ENCODE results near the gene MAP3K21. TPM values are rescaled to one million over a fixed set of nuclear protein-coding genes. Genes with fewer than 3 reads are reported as not detected.

The MAP3K21 gene
- total RNA-seq, result 2.0 and 2.4 TPM in 2 replicates

DNA sequence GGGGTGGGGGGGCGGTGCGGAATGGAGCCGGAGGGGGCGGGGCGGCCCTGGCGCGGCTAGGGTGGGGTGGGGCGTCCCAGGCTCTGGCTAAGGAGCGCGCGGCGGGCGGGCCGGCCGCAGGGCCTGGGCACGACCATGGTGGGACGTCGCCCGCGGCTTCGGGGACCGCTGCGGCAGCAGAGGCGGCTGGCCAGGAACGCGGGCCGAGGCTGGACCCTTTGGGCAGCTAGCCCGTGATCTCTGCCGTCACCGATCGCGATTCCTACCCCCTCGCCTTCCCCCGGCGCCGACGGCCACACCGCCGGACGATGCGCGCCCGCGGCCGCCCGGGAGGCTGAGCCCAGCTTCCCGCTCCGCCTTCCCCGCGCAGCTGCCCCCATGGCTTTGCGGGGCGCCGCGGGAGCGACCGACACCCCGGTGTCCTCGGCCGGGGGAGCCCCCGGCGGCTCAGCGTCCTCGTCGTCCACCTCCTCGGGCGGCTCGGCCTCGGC is at the start of gene MAP3K21:
MAP3K21 (plus strand) TSS at position 74 of the 491 bp plus-strand sequence; CDS start at position 379, 305 bp downstream.
- peaks cover 6% of the 10 kb centered on the region for H3K4me1 Mint-ChIP-seq (ENCODE audit: low read depth)
- intact Hi-C loops (cut with micrococcal nuclease), result no loop called here

DNA sequence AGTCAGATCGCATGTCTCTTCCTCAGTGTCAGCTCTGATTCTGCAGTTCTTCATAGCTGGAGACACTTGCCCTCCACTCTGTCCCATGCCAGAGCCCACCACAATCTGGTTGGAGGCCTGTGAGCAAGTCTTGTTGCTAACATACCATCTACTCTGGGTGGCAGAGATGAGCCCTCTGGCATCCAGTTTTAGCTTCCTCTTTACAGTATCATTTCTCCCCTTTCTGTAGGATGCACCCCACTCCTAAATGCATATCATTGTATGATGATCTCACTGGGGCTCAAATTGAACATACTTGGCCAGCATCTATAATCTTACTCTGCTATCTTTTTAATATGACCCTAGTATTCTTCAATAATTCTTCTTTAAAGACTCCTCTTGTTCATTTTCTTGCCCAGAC is 48.9 kb upstream of the MAP3K21 start:
- no peaks in the 10 kb centered on the region for H3K9me3 Mint-ChIP-seq
- H3K36me3 Mint-ChIP-seq (ENCODE audit: low read depth), result peaks cover 20% of the 10 kb centered on the region
- intact Hi-C loops (cut with micrococcal nuclease), result no loop called here
- no peaks in the 10 kb centered on the region for H3K27me3 Mint-ChIP-seq (ENCODE audit: low read depth)
- no peak for DNase-seq (ENCODE audit: low spot score)
- H3K4me3 Mint-ChIP-seq (ENCODE audit: low read depth), result no peak overlapping the region
- no peak overlapping the region for H3K27ac Mint-ChIP-seq
- peaks cover 34% of the 10 kb centered on the region for H3K4me1 Mint-ChIP-seq (ENCODE audit: low read depth)

More for the DNA sequence above, at the start of gene MAP3K21:
- no peaks in the 10 kb centered on the region for H3K9me3 Mint-ChIP-seq
- no peaks in the 10 kb centered on the region for H3K36me3 Mint-ChIP-seq (ENCODE audit: low read depth)
- peaks cover 45% of the 10 kb centered on the region for H3K27me3 Mint-ChIP-seq (ENCODE audit: low read depth)
- DNase-seq (ENCODE audit: low spot score), result no peak
- H3K4me3 Mint-ChIP-seq (ENCODE audit: low read depth), result peak within 1 kb of the TSS; percentile 71
- no peak within 1 kb of the TSS for H3K27ac Mint-ChIP-seq

DNA sequence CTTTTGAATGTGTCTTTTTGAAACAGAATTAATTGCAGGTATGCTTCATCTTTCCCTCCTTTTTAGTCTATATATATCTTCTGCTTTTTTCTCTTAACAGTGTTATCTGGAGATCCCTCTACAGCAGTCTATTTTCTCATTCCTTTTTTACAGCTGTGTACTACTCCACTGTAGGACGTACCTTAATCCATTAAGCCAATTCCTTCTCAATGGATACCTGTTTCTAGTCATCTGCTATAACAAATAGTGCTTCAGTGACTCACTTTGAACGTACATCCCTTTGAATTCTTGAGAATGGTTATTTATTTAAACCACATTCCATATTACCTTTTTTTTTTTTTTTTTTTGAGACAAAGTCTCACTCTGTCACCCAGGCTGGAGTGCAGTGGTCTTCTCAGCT is 47.6 kb upstream of the MAP3K21 start:
- Mint-ChIP-seq H3K27me3 (ENCODE audit: low read depth) (no peaks in the 10 kb centered on the region), H3K27ac (no peak overlapping the region), H3K4me3 (ENCODE audit: low read depth) (no peak overlapping the region), H3K36me3 (ENCODE audit: low read depth) (peaks cover 16% of the 10 kb centered on the region), H3K4me1 (ENCODE audit: low read depth) (peaks cover 35% of the 10 kb centered on the region), H3K9me3 (no peaks in the 10 kb centered on the region)
- no peak for DNase-seq (ENCODE audit: low spot score)
- intact Hi-C loops (cut with micrococcal nuclease), result no loop called here

DNA sequence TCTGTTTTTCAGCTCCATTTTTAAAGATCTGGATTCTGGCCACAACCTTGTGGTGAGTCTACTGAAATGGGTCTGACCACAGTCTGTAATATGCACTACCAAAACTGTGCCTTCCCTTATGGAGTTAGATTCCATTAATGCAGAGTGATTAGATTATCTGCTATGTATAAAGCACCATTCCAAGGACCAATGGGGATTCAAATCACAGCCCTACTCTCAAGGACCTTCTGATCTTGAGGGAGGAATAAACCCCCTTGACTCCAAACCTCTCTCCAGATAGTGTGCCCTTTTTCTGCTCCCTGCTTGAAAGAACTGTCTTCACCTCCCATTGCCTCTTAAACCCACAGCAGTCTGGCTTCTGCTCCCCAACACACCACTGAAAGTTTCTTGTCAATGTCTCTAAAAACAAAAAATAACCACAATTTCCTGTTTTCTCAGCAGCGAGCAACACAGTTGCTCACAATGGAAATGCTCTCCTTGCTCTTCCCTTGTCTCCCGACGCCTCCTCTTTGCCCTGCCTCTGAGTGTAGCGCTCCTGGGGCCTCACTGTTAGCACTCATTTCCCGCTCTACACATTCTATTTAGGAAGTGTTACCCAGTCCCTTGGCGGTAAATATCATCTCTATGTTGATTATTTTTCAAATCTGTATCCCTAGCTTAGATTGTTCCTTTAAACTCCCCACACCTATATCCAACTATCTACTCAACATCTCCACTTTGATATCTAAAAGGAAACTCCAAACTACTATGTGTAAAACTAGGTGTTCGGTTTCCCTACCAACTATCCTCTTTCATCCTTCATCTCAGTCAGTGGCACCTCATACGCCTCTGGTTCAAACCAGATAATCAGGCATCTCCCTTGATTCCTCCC is 45.6 kb upstream of the MAP3K21 start:
- H3K4me1 Mint-ChIP-seq (ENCODE audit: low read depth), result peaks cover 34% of the 10 kb centered on the region
- H3K9me3 Mint-ChIP-seq, result no peaks in the 10 kb centered on the region
- peak; percentile 36 for DNase-seq (ENCODE audit: low spot score)
- intact Hi-C loops (cut with micrococcal nuclease), result loop anchor here (1.0 kb wide), 1 partner anchor 13 kb away; the partner anchor contains the start of gene PCNX2
- peaks cover 17% of the 10 kb centered on the region for H3K36me3 Mint-ChIP-seq (ENCODE audit: low read depth)
- no peaks in the 10 kb centered on the region for H3K27me3 Mint-ChIP-seq (ENCODE audit: low read depth)
- peak overlapping the region; percentile 32 for H3K4me3 Mint-ChIP-seq (ENCODE audit: low read depth)
- peak overlapping the region; percentile 47 for H3K27ac Mint-ChIP-seq

DNA sequence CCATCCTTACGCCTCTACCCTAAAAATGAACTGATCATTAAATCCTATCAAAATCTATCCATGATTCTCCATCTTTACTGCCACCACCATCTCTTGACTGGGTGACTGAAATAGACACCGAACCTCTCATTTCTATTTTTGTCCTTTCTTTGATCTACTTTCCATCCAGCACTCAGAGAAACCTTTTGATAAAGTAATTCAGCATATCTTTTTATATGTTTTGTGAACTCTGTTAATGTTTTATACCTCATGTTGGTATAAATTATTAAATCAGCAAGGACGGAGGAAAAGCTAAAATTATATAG is 45.0 kb upstream of the MAP3K21 start:
- intact Hi-C loops (cut with micrococcal nuclease), result loop anchor here (1.0 kb wide), 1 partner anchor 13 kb away; the partner anchor contains the start of gene PCNX2
- no peaks in the 10 kb centered on the region for H3K9me3 Mint-ChIP-seq
- peaks cover 14% of the 10 kb centered on the region for H3K36me3 Mint-ChIP-seq (ENCODE audit: low read depth)
- H3K27me3 Mint-ChIP-seq (ENCODE audit: low read depth), result no peaks in the 10 kb centered on the region
- H3K27ac Mint-ChIP-seq, result peak overlapping the region; percentile 47
- H3K4me1 Mint-ChIP-seq (ENCODE audit: low read depth), result peaks cover 34% of the 10 kb centered on the region
- no peak for DNase-seq (ENCODE audit: low spot score)
- H3K4me3 Mint-ChIP-seq (ENCODE audit: low read depth), result peak overlapping the region; percentile 32

DNA sequence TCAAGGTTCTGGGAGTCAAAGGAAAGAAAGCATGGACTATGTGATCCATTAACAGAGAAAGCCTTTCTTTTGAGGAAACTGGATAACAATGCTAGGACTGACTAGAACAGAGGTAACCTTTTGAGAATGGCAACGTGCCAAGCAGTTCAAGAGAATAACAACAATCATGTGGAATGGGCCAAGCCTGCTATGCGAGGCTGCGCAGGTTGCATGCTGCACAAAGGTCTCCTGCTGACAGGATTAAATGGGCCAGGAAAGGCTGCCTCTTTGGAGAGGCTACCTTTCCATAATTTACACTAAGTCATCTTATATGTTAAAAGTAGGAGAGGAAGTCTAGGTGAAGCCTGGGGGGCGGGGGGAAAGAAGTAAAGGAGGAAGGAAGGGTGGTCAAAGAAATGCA is 37.8 kb upstream of the MAP3K21 start:
- intact Hi-C loops (cut with micrococcal nuclease), result no loop called here
- DNase-seq (ENCODE audit: low spot score), result no peak
- Mint-ChIP-seq H3K27ac (no peak overlapping the region), H3K27me3 (ENCODE audit: low read depth) (no peaks in the 10 kb centered on the region), H3K4me3 (ENCODE audit: low read depth) (no peak overlapping the region), H3K36me3 (ENCODE audit: low read depth) (peaks cover 25% of the 10 kb centered on the region), H3K4me1 (ENCODE audit: low read depth) (peaks cover 14% of the 10 kb centered on the region), H3K9me3 (no peaks in the 10 kb centered on the region)

DNA sequence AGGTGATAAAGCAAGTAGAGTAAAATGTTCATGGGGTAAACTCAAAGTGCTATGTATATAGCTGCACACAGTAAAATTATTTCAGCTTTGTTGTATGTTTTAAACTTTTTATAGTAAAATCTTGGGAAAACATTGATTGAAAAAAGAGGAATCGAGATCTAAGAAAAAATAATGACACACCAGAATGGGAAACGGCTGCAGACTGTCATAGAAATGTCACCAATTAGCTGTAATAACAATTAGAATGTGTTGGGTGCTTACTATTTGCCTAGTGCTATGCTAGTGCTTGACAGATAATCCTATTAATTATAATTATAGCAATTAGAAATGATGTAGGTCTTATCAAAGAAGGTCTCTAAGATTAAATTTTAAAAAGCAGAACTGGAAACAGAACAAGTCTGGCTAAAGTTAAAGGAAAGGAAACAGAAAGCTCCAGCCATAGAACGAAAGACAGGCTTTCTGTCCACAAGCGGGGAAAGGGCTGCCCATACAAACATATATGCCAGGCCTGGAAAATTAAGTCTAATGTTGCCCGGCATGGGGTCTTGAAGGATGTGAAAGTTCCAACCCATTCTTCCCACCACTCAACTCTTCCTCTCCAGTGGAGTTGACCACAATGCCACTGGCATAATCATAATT is 37.0 kb upstream of the MAP3K21 start:
- no peak overlapping the region for H3K27ac Mint-ChIP-seq
- intact Hi-C loops (cut with micrococcal nuclease), result no loop called here
- H3K4me1 Mint-ChIP-seq (ENCODE audit: low read depth), result peaks cover 19% of the 10 kb centered on the region

DNA sequence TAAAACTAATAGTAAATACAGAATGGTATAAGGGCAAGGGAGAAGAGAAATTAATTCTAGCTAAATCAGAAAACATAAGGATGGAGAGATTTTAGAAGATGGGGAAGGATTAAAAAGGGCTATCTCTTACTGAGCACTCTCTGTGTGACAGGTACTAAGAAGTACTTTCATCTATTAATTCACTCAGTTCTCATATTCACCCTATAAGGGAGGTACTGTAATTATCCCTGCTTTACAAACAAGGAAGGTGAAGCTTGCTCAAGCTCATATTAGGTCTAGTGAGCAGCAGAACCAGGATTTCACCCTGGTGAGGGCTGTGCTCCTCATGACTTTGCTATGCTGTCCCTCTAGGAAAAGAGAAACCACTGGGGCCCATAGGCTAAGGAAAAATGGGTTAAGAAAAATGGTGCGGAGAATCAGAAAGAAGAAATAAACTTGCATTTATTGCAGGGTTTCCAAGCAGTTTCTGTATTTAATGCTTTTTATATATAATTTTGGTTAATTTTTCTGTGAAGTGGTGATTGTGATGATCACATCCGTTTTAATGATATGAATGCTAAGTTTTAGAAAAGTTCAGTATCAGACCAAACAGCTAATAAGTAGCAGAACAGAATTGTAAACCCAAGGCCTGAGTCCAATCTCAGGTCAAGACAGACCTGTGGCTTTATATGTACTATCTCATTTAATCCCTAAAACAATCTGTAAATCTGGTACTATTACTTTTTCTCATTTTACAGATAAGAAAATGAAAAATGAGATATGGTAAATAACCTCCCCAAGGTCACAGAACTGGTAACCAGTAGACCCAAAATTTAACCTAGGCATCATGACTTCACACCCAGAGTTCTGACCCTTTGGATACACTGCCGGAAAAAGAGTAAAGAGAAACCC is 33.7 kb upstream of the MAP3K21 start:
- DNase-seq (ENCODE audit: low spot score), result no peak
- H3K9me3 Mint-ChIP-seq, result no peaks in the 10 kb centered on the region
- H3K27ac Mint-ChIP-seq, result no peak overlapping the region
- no peaks in the 10 kb centered on the region for H3K27me3 Mint-ChIP-seq (ENCODE audit: low read depth)
- peaks cover 25% of the 10 kb centered on the region for H3K4me1 Mint-ChIP-seq (ENCODE audit: low read depth)
- peak overlapping the region; percentile 15 for H3K4me3 Mint-ChIP-seq (ENCODE audit: low read depth)
- intact Hi-C loops (cut with micrococcal nuclease), result no loop called here
- H3K36me3 Mint-ChIP-seq (ENCODE audit: low read depth), result peaks cover 10% of the 10 kb centered on the region

More for the DNA sequence above, 37.0 kb upstream of the MAP3K21 start:
- no peaks in the 10 kb centered on the region for H3K9me3 Mint-ChIP-seq
- H3K36me3 Mint-ChIP-seq (ENCODE audit: low read depth), result peaks cover 25% of the 10 kb centered on the region
- no peak for DNase-seq (ENCODE audit: low spot score)
- no peak overlapping the region for H3K4me3 Mint-ChIP-seq (ENCODE audit: low read depth)
- no peaks in the 10 kb centered on the region for H3K27me3 Mint-ChIP-seq (ENCODE audit: low read depth)

DNA sequence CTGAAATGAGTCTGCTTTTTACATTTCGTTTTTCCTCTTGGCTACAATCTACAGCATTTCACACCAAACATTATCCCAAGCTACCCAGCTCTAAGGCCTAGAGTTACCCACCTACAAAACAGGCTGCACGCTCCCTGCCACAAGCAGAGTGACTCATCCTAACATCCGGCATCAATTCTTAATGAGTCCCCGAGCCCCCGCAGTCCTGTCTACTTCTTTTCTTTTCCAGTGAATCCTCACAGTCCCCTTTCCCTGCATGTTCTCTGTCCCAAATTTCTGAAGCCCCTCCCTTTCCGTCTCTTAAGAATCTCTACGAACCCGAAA is 32.6 kb upstream of the MAP3K21 start:
- Mint-ChIP-seq H3K9me3 (no peaks in the 10 kb centered on the region), H3K36me3 (ENCODE audit: low read depth) (peaks cover 5% of the 10 kb centered on the region), H3K4me3 (ENCODE audit: low read depth) (peak overlapping the region; percentile 94), H3K27ac (peak overlapping the region; percentile 80), H3K27me3 (ENCODE audit: low read depth) (no peaks in the 10 kb centered on the region), H3K4me1 (ENCODE audit: low read depth) (peaks cover 25% of the 10 kb centered on the region)
- DNase-seq (ENCODE audit: low spot score), result peak; percentile 16
- intact Hi-C loops (cut with micrococcal nuclease), result loop anchor here (1.0 kb wide), 1 partner anchor 13 kb away; no protein-coding TSS in a partner anchor

DNA sequence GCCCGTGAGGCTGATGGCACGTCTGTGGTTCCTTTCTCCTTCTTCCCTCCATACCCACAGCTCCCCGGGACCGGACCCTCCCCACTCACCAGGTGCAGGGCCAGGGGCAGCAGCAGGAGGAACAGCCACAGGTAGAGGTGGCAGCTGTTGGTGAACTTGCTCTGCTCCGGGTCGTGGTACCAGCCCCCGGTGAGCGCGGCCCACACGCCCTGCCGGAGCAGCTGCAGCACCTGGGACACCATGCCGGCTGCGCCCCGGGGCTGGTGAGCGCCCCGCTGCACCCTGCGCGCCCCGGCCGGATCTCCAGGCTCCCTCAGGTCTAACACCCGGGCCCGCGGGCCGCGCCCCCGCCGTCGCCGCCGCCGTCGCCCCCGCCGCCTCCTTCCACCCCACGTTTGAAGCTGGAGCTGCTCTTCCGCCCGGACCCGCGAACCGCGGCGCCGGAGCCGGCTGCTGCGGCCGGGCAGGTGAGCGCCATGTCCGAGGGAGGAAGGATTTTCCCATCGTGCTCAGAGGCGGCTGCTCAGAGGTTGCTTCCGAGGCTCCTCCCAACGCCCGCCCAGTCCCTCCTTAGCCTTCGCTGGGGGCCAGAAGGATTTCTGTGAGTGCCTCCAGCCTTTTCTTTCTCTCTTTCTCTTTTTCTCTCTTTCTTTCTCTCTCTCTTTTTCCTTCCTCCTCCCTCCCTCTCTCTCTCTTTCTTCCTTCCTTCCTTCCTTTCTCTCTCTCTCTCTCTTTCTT is 32.1 kb upstream of the MAP3K21 start, which contains the start of gene PCNX2:
PCNX2 (minus strand) TSS at position 489 of the 738 bp plus-strand sequence; CDS start at position 242, 247 bp downstream.
- Mint-ChIP-seq H3K4me1 (ENCODE audit: low read depth) (peaks cover 25% of the 10 kb centered on the region), H3K27me3 (ENCODE audit: low read depth) (no peaks in the 10 kb centered on the region), H3K27ac (peak within 1 kb of the TSS; percentile 86), H3K4me3 (ENCODE audit: low read depth) (peak within 1 kb of the TSS; percentile 94), H3K36me3 (ENCODE audit: low read depth) (peaks cover 5% of the 10 kb centered on the region), H3K9me3 (no peaks in the 10 kb centered on the region)
- DNase-seq (ENCODE audit: low spot score), result peak; percentile 44
- intact Hi-C loops (cut with micrococcal nuclease), result loop anchor here (1.0 kb wide), 1 partner anchor 13 kb away; no protein-coding TSS in a partner anchor

DNA sequence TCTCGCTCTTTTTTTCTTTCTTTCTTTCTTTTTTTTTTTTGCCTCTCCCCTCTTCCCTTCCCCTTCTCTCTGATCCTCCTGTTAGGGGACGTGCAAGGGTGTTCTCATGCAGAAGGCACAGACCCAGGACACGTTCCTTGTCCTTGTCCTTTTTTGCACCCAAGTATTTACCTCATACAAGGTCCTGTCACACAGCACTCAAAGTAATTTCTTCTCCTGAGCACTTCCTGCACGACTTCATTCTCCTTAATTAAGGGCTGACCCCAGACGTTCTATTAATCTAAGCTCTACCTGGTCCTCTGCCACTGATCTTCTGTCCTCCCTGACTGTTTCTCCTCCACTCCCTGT is 31.6 kb upstream of the MAP3K21 start:
- Mint-ChIP-seq H3K4me1 (ENCODE audit: low read depth) (peaks cover 25% of the 10 kb centered on the region), H3K9me3 (no peaks in the 10 kb centered on the region), H3K27me3 (ENCODE audit: low read depth) (no peaks in the 10 kb centered on the region), H3K36me3 (ENCODE audit: low read depth) (peaks cover 5% of the 10 kb centered on the region), H3K4me3 (ENCODE audit: low read depth) (peak overlapping the region; percentile 94), H3K27ac (peak overlapping the region; percentile 86)
- intact Hi-C loops (cut with micrococcal nuclease), result loop anchor here (1.0 kb wide), 1 partner anchor 14 kb away; no protein-coding TSS in a partner anchor
- no peak for DNase-seq (ENCODE audit: low spot score)

DNA sequence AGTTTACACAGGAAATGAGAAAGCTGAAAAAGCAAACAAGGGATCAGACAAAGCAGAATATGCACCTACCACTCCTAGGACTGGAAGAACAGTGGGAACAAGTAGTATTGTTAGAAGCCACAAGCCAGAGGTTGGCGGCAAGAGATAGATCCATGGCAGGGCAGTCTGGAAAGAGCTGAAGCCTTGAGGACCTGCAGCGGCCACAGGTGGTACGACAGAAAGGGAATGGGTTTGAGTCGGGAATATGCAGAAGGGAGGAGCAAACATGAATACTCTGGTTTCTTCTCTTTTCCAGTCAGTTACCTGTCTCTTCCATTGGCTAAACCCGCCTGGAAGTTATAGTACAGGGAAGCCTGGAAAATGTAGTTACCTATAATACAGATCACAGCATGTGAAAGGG is 28.1 kb upstream of the MAP3K21 start:
- Mint-ChIP-seq H3K4me1 (ENCODE audit: low read depth) (peaks cover 14% of the 10 kb centered on the region), H3K4me3 (ENCODE audit: low read depth) (no peak overlapping the region), H3K9me3 (no peaks in the 10 kb centered on the region), H3K27me3 (ENCODE audit: low read depth) (peaks cover 2% of the 10 kb centered on the region), H3K36me3 (ENCODE audit: low read depth) (no peaks in the 10 kb centered on the region), H3K27ac (no peak overlapping the region)
- DNase-seq (ENCODE audit: low spot score), result no peak
- intact Hi-C loops (cut with micrococcal nuclease), result no loop called here
